ENCODE measurements around the gene OTOF. TPM values are rescaled to one million over a fixed set of nuclear protein-coding genes. Genes with fewer than 3 reads are reported as not detected.

OTOF gene
- 0.10 TPM for total RNA-seq

DNA sequence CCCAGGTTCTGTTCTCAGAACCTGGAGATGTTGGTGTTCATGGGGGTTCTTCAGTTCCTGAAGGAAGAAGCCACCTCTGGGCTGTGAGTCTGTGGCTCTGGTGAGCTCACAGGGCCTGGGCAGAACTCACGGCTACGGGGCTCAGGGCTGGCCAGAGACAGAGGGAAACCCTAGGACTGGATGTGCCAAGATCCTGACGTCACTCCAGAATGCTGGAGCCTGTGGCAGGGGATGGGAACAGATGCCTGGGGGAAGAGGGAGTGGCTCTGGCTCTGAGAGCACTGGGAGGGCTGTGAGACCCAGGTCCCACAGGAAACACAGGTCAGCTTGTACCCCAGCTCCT lies at the start of gene OTOF:
OTOF (minus strand) TSS at position 214 of the 343 bp plus-strand sequence.
- H3K4me3 ChIP-seq (ENCODE audit: low read length) = no peak within 1 kb of the TSS
- H3K9me3 ChIP-seq (ENCODE audit: low read depth, low read length) = no peaks in the 10 kb centered on the region
- H3K27me3 ChIP-seq (ENCODE audit: insufficient read depth, low read length) = no peaks in the 10 kb centered on the region
- H3K4me1 ChIP-seq (ENCODE audit: insufficient read depth, low read length) = no peaks in the 10 kb centered on the region

DNA sequence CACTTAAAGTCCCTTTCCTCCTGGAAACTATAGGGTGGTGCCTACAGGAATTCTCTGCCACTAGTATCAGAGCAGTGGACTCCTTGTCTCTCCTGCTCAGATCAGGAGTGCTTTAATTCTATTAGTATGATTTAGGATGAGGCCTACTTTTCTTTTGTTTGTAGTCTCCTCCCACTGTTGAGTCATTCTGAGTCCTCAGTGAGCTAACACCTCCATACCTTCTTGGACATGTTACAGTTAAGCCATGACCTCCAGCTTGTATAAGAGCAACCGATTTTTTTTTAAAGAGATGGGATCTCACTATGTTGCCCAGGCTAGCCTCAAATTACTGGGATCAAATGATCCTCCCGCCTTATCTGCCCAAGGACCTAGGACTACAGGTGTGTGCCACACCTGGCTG lies 48.7 kb upstream of the OTOF start:
- H3K4me1 ChIP-seq (ENCODE audit: insufficient read depth, low read length) = no peaks in the 10 kb centered on the region
- no peaks in the 10 kb centered on the region for H3K27me3 ChIP-seq (ENCODE audit: insufficient read depth, low read length)
- H3K9me3 ChIP-seq (ENCODE audit: low read depth, low read length) = no peaks in the 10 kb centered on the region
- no peak overlapping the region for H3K4me3 ChIP-seq (ENCODE audit: low read length)

DNA sequence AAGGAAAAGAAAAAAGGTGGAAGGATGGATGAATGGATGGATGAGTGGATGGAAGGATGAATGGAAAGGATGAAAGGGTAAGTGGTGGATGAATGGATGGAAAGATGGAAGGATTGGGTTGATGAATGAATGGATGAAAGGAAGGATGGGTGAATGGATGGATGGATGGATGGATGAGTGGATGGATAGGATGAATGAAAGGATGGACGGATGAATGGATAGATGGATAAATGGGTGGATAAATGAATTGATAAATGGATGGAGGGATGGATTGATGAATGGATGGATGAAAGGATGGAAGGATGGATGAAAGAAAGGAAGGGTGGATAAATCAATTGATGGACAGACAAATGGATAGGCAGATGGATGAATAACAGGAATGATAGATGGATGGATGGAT lies 48.2 kb upstream of the OTOF start:
- H3K4me1 ChIP-seq (ENCODE audit: insufficient read depth, low read length) = no peaks in the 10 kb centered on the region
- H3K27me3 ChIP-seq (ENCODE audit: insufficient read depth, low read length) = no peaks in the 10 kb centered on the region
- H3K4me3 ChIP-seq (ENCODE audit: low read length) = no peak overlapping the region

DNA sequence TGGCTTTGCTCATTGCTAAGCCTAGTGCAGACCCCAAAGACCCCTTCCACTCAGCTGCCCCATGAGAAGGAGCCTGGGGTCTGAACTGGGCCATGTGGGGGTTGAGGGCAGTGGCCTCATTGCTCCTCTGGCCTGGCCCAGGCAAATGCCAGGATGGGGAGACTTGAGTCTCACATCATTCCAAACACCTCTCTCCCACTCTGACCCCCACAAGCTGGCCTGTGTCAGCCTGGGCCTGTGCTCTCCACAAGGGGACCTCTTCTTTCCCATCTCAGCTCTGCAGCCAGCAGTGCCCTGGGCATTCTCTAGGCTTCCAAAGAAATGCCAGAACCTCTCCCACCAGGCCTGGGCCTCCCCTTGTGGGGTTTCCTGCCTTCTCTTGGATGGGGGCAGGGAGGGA lies 45.8 kb upstream of the OTOF start:
- no peaks in the 10 kb centered on the region for H3K27me3 ChIP-seq (ENCODE audit: insufficient read depth, low read length)
- no peaks in the 10 kb centered on the region for H3K9me3 ChIP-seq (ENCODE audit: low read depth, low read length)
- no peak overlapping the region for H3K4me3 ChIP-seq (ENCODE audit: low read length)
- H3K4me1 ChIP-seq (ENCODE audit: insufficient read depth, low read length) = no peaks in the 10 kb centered on the region

More for the DNA sequence above, 48.2 kb upstream of the OTOF start:
- H3K9me3 ChIP-seq (ENCODE audit: low read depth, low read length) = no peaks in the 10 kb centered on the region

DNA sequence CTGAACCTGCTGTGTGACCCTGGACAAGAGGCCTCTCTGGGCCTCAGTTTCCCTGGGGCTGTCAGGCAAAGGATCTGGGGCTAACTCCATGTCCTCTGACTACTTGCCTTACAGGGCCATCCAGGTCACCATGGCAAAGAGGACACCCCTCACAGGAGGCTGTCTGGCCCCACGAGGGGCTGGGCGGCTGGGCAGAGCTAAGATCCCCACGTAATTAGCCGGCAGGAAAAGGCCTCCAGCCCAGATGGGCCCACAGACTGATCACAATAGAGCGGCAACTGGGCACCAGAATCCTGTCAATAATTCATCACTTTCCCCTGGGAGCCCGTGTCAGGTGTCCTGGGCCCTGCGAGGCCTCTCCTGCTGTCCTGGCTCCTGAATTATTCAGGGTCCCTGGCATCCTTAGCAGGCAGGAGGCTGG lies 44.8 kb upstream of the OTOF start:
- H3K9me3 ChIP-seq (ENCODE audit: low read depth, low read length) = no peaks in the 10 kb centered on the region
- no peaks in the 10 kb centered on the region for H3K4me1 ChIP-seq (ENCODE audit: insufficient read depth, low read length)
- H3K27me3 ChIP-seq (ENCODE audit: insufficient read depth, low read length) = no peaks in the 10 kb centered on the region
- H3K4me3 ChIP-seq (ENCODE audit: low read length) = no peak overlapping the region

DNA sequence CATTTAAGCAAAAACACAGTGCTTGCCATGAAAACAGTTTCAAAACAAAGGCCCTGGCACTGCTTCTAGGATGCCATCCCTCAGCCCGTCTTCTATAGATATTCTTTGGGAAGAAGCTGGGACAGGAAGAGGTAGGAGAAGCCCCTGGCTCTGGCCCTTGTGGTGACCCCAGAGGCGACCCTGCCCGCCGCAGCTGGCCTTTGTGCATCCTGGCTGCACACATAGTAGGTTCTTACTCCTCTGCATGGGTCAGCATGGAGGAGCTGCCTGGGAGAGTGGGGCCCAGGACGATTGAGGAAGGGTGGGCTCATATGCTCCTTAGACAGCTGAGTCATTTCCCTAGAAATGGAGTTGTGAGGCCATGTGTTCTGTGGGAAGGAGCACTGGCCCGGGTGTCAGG lies 44.4 kb upstream of the OTOF start:
- no peak overlapping the region for H3K4me3 ChIP-seq (ENCODE audit: low read length)
- H3K4me1 ChIP-seq (ENCODE audit: insufficient read depth, low read length) = no peaks in the 10 kb centered on the region
- no peaks in the 10 kb centered on the region for H3K9me3 ChIP-seq (ENCODE audit: low read depth, low read length)
- no peaks in the 10 kb centered on the region for H3K27me3 ChIP-seq (ENCODE audit: insufficient read depth, low read length)

DNA sequence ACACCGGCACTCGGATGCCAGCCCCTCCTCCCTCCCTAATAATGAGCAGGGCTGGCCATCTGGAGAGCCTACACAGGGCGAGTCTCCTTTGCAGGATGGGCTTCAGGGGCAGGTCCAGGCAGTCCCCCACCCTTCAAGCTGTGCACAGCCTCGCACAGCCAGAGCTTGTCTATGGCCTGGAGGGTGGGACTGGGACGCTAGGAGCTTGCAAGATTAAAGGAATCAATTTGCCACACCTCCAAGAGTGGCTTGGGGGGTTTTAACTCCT lies 43.9 kb upstream of the OTOF start:
- no peak overlapping the region for H3K4me3 ChIP-seq (ENCODE audit: low read length)
- H3K4me1 ChIP-seq (ENCODE audit: insufficient read depth, low read length) = no peaks in the 10 kb centered on the region
- no peaks in the 10 kb centered on the region for H3K27me3 ChIP-seq (ENCODE audit: insufficient read depth, low read length)
- H3K9me3 ChIP-seq (ENCODE audit: low read depth, low read length) = no peaks in the 10 kb centered on the region

DNA sequence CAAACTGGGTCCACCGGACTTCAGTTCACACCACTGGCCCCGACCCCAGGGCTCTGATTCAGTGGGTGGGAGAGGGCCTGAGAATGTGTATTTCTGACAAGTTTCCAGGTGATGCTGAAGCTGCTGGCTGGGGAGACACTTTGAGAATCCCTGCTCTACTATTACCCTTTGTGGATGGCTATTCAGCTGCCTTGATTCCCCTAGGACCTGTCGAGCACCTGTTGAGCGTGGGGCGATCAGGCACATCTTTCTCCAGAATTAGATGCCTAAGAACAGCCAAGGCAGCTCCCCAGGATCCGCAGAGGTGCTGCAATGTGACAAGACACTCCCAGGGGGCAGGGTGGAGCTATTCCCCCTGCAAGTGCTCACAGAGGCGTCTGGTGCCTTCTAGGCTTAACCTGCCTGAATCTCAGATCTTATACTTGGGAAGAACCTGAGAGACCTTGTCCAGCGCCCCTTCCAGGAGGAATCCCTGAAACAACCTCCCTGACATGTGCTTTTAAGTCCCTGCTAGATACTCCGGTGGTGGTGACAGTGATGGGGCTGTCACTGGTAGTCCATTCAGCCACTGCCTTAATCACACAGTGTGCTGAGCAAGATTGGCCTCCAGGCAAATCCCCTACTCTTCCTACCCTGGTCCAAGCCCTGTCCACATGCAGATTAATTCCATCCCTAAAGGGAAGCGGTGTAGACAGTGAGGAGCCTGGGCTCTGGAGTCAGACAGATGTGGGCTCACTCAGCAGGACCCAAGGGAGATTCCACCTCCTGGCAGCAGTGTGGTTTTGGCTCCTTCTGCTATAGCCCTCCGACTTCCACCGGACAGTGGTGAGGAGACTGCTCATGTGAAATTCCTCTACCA lies 43.4 kb upstream of the OTOF start:
- no peaks in the 10 kb centered on the region for H3K4me1 ChIP-seq (ENCODE audit: insufficient read depth, low read length)
- no peaks in the 10 kb centered on the region for H3K9me3 ChIP-seq (ENCODE audit: low read depth, low read length)
- no peak overlapping the region for H3K4me3 ChIP-seq (ENCODE audit: low read length)
- no peaks in the 10 kb centered on the region for H3K27me3 ChIP-seq (ENCODE audit: insufficient read depth, low read length)

DNA sequence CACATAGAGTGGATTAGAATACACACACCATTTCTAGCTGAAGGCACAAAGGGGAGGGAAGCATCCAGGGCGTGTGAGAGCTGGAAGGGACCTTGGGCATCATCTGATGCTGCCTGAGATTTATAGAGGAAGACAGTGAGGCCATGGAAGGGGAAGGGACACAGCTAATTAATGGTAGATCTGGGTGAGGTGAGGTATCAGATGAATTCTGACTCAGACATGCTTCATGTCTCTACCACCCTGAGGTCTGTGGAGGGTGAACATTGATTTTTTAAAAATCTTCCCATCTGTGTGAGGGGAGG lies 42.2 kb upstream of the OTOF start:
- no peak overlapping the region for H3K4me3 ChIP-seq (ENCODE audit: low read length)
- H3K27me3 ChIP-seq (ENCODE audit: insufficient read depth, low read length) = no peaks in the 10 kb centered on the region
- H3K4me1 ChIP-seq (ENCODE audit: insufficient read depth, low read length) = no peaks in the 10 kb centered on the region
- no peaks in the 10 kb centered on the region for H3K9me3 ChIP-seq (ENCODE audit: low read depth, low read length)

DNA sequence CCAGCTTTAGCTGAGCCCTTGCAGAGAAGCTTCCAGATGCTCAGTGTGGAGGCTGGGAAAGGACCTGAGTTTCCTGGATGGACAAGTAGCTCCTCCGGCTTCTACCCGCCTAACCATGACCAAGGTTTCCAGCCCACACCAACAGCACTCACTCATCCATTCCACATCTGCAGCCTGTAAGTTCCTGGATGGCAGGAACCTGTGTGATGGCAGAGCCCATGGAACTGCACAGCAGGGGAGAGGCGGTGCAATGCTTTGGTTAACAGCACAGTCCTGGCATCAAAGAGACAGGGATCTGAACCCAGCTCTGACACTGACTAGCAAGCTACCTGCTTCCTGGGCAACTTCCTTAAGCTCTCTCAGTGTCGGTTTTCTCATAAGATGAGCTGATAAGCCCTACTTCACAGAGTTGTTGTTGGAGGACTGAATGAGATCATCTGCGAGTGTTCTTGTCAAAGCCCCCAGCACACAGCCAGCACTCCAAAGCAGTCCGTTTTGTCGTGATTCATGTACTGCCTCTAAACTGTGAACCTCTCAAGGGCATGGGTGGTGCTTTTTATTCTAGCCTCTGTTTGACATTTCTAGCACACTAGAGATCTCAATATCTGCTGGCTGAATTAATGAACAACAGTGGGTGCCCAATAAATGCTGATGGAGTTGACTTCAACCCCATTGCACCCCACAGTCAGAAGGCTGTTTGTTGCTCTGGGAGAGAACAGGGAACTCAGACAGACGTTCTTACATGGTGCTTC lies 41.6 kb upstream of the OTOF start:
- Histone ChIP-seq H3K27me3 (ENCODE audit: insufficient read depth, low read length) (no peaks in the 10 kb centered on the region), H3K4me1 (ENCODE audit: insufficient read depth, low read length) (no peaks in the 10 kb centered on the region), H3K9me3 (ENCODE audit: low read depth, low read length) (no peaks in the 10 kb centered on the region), H3K4me3 (ENCODE audit: low read length) (no peak overlapping the region)

DNA sequence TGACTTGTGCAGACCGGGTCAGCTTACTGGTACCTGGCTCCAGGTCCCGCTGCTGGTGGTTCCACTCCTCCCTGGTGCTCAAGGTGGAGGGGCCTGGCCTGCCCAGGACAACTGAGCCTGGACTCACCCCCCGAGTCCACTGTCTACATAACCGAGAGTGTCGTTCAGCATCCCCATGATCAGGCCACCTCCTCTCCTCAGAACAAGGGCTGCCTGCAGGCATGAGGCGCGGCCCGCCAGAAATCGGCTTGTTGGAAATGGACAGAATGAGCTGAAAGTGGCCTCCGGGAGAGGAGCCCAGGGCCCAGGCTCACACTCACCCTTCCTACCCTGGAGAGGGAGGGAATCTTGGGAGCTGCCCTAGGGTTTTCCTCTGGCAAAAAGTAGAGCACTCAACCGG lies 38.9 kb upstream of the OTOF start:
- Histone ChIP-seq H3K4me3 (ENCODE audit: low read length) (no peak overlapping the region), H3K9me3 (ENCODE audit: low read depth, low read length) (no peaks in the 10 kb centered on the region), H3K27me3 (ENCODE audit: insufficient read depth, low read length) (no peaks in the 10 kb centered on the region), H3K4me1 (ENCODE audit: insufficient read depth, low read length) (no peaks in the 10 kb centered on the region)

DNA sequence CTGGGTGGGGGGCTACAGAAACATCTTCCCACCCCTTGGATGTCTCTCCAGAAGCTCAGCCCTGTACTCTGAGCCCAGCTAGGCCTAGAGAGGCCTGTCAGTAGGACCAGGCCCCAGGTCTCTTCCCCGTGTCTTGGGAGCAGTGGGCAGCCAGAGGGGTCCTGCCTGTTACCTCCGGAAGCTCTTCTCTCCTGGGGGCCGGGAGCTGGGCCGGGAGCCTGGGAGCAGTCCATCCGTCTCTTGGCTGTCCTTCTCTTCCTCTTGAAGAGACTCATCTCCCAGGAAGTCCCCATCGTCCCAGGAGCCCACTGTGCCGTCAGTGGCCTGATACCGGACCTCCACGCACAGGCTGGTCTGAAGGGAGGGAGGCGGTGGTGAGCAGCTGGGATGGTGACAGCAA lies 38.3 kb upstream of the OTOF start:
- H3K9me3 ChIP-seq (ENCODE audit: low read depth, low read length) = no peaks in the 10 kb centered on the region

DNA sequence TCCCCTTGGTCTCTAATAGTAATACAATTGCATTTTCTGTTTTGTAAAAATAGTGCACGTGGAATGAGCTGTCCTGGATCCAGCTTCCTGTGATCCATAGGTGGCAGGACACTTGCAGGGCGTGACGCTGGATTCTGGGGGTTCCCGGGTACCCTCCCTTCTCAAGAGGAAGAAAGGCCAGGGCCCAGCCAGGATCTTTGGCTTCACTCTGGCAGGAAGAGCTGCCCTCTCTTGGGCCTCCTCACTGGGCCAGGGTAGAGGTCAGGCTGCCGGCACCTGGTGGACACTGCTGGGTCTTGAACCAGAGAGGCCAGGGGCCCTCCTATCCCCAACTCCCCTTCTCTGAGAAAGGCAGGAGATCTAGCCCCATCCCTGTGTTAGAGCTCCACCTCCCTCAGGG lies 37.8 kb upstream of the OTOF start:
- H3K4me3 ChIP-seq (ENCODE audit: low read length) = no peak overlapping the region
- H3K27me3 ChIP-seq (ENCODE audit: insufficient read depth, low read length) = no peaks in the 10 kb centered on the region
- H3K9me3 ChIP-seq (ENCODE audit: low read depth, low read length) = no peaks in the 10 kb centered on the region
- no peaks in the 10 kb centered on the region for H3K4me1 ChIP-seq (ENCODE audit: insufficient read depth, low read length)

More for the DNA sequence above, 38.3 kb upstream of the OTOF start:
- Histone ChIP-seq H3K4me3 (ENCODE audit: low read length) (no peak overlapping the region), H3K4me1 (ENCODE audit: insufficient read depth, low read length) (no peaks in the 10 kb centered on the region), H3K27me3 (ENCODE audit: insufficient read depth, low read length) (no peaks in the 10 kb centered on the region)

DNA sequence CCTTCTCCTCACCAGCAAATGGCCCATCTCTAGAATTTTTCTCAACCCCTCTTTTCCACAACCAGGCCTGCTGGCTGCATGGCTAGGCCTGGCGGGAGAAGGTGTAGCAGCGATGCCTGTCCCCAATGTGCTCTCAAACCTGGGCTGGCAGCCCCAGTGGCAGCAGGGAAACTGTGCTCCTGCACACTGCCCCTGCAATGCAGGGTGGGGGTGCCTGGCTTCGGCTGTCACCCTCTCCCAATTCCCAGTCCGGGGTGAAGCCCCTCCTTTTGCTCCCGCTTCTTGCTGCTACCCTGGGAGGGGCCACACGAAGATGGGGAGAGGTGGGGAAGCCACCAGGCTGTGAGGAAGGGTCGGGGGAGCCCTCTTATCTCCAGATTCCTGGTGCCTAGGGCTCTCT lies 36.1 kb upstream of the OTOF start:
- H3K4me3 ChIP-seq (ENCODE audit: low read length) = no peak overlapping the region
- no peaks in the 10 kb centered on the region for H3K27me3 ChIP-seq (ENCODE audit: insufficient read depth, low read length)
- no peaks in the 10 kb centered on the region for H3K4me1 ChIP-seq (ENCODE audit: insufficient read depth, low read length)
- no peaks in the 10 kb centered on the region for H3K9me3 ChIP-seq (ENCODE audit: low read depth, low read length)

DNA sequence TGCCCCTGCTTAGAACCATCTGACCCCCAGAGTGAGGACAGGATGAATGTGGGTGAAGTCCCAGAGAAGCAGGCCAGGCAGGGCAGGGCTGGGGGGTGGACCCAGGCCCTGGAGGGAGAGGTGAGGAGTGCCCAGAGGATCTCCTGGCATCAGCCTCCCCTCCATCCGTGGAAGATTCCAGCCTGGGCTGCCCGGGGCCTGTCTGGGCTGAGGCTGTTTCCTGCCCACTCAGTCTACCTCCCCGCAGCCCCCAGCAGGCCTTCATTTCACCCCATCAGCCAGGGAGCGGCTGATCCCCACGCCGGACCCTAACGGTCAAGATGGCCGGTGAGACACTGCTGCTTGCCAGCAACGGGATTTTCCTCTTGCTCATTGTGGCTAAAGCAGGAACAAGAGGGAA lies 35.3 kb upstream of the OTOF start:
- Histone ChIP-seq H3K4me3 (ENCODE audit: low read length) (no peak overlapping the region), H3K9me3 (ENCODE audit: low read depth, low read length) (no peaks in the 10 kb centered on the region), H3K27me3 (ENCODE audit: insufficient read depth, low read length) (no peaks in the 10 kb centered on the region), H3K4me1 (ENCODE audit: insufficient read depth, low read length) (no peaks in the 10 kb centered on the region)

DNA sequence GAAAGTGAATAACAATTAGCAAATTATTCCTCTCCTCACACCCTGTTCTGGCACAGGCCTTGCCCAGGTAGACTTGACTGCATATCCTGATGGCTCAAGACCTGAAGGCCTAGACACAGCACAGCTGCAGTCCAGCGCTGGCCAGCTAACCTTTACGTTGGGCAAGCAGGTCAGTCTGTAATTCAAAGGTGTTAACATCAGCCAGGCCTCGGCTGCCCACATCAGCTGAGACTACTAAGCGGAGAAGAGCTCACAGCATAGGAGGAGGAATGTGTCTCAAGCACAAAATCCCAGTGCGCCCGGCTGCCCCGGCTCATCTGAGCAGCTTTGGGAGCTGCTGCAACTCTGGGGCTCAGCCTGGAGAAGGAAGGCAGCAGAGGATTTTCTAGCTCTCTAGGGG lies 33.5 kb upstream of the OTOF start:
- Histone ChIP-seq H3K4me3 (ENCODE audit: low read length) (no peak overlapping the region), H3K27me3 (ENCODE audit: insufficient read depth, low read length) (no peaks in the 10 kb centered on the region), H3K9me3 (ENCODE audit: low read depth, low read length) (no peaks in the 10 kb centered on the region), H3K4me1 (ENCODE audit: insufficient read depth, low read length) (no peaks in the 10 kb centered on the region)
